Measurements from ENCODE around the gene ZSCAN22. TPM values are rescaled to one million over a fixed set of nuclear protein-coding genes. Genes with fewer than 3 reads are reported as not detected.

The ZSCAN22 gene
- total and polyA plus RNA-seq, 2 of the 4 experiments (the other 2 are of a cell fraction) = 2.2 to 2.5 TPM

GRCh38 chr19:58330458-58330857, 3.7 kb downstream of the ZSCAN22 start:
- H3K4me3 ChIP-seq (ENCODE audit: insufficient read depth, low read depth, low read length) = no peak overlapping the region
- in situ Hi-C loops (cut with MboI; ENCODE audit: low sequenced_read_pairs) = no loop called here

More at GRCh38 chr19:58330458-58330857, 3.7 kb downstream of the ZSCAN22 start:
- no peak overlapping the region for H2BK120ac ChIP-seq (ENCODE audit: low read depth, low read length)
- ChIA-PET CTCF (no interaction called here), POLR2A (ENCODE audit: unreplicated experiment) (interaction anchor here (0.9 kb wide), 1 partner anchor 17 kb away, joined by 3 read pairs; no protein-coding TSS in a partner anchor)
- intact Hi-C loops (cut with micrococcal nuclease) (no loop called here), dilution Hi-C loops (cut with HindIII; ENCODE audit: low sequenced_read_pairs, unreplicated experiment) (no loop called here)
- peak overlapping the region; percentile 63 for H2AFZ ChIP-seq (replicated peaks; ENCODE audit: low read length, poor library complexity)
- no peak overlapping the region; the same call in 1 of the 2 replicates for H2BK20ac ChIP-seq (ENCODE audit: low read depth, low read length)
- no peak overlapping the region for H2AK9ac ChIP-seq (replicated peaks; ENCODE audit: low read depth, low read length, poor library complexity)
- H4K8ac ChIP-seq (ENCODE audit: low read depth in 2 of 2, low read length in 2 of 2) = no peak overlapping the region
- no peak overlapping the region for H3K4ac ChIP-seq (ENCODE audit: low read depth, low read length)
- H2AK5ac ChIP-seq (ENCODE audit: low read depth, low read length) = no peak overlapping the region
- peaks cover 2% of the 10 kb centered on the region; the same call in 1 of the 2 replicates for H3K4me1 ChIP-seq (ENCODE audit: control insufficient read depth, insufficient read depth, low read length)
- no peak overlapping the region for H3K18ac ChIP-seq (ENCODE audit: low read depth, low read length)
- peak; percentile 13 for ATAC-seq (ENCODE audit: low read depth)
- TF ChIP-seq POLR2A (IDR thresholded peaks at IDR 0.05; ENCODE audit: low read depth, low read length) (no peak; the same call in 1 of the 2 replicates), CHD1 (IDR thresholded peaks at IDR 0.05; ENCODE audit: low read depth, low read length) (no peak)
- H3K4me2 ChIP-seq (ENCODE audit: low read depth, low read length) = no peak overlapping the region
- peak; percentile 76 for DNase-seq
- H3K23ac ChIP-seq (ENCODE audit: low read depth, low read length) = no peak overlapping the region
- H3K27me3 ChIP-seq (ENCODE audit: control insufficient read depth, insufficient read depth, low read length) = no peaks in the 10 kb centered on the region
- H3K56ac ChIP-seq (ENCODE audit: extremely low read depth, insufficient read depth, low read length) = no peak overlapping the region
- H4K91ac ChIP-seq (ENCODE audit: insufficient read depth, low read depth, low read length) = no peak overlapping the region
- H3K9ac ChIP-seq (ENCODE audit: low read depth, low read length) = no peak overlapping the region
- peaks cover 14% of the 10 kb centered on the region for H3K9me1 ChIP-seq (ENCODE audit: insufficient read depth, low read length)
- no TSS peak for BruUV-seq (replicated peaks)
- no peak overlapping the region for H2BK15ac ChIP-seq (ENCODE audit: low read depth, low read length)
- peak overlapping the region; percentile 53 for H2BK5ac ChIP-seq (ENCODE audit: low read depth, low read length, poor library complexity, severe bottlenecking)
- H4K20me1 ChIP-seq (ENCODE audit: insufficient read depth, low read length) = peaks cover 5% of the 10 kb centered on the region; the same call in 1 of the 2 replicates
- H4K5ac ChIP-seq (ENCODE audit: low read depth, low read length) = no peak overlapping the region
- WGBS, 2 experiments (ENCODE audit: extremely low coverage in 2 of 2, insufficient read length in 1 of 2) = 44% methylated on average over 2 of the region's 4 CpGs; no CpG with 5 or more reads in 1 of the 2 experiments
- peaks cover 5% of the 10 kb centered on the region for H3K36me3 ChIP-seq (ENCODE audit: control insufficient read depth, insufficient read depth, low read length)
- H3K27ac ChIP-seq (ENCODE audit: insufficient read depth, low read length) = no peak overlapping the region
- H3K14ac ChIP-seq (replicated peaks; ENCODE audit: low read depth, low read length) = no peak overlapping the region; the same call in 1 of the 2 replicates
- H3K79me1 ChIP-seq (ENCODE audit: low read depth in 1 of 2, low read length in 2 of 2) = peaks cover 24 to 52% of the 10 kb centered on the region in 2 experiments
- no peaks in the 10 kb centered on the region for H3K9me3 ChIP-seq (ENCODE audit: control insufficient read depth, insufficient read depth, low read length)
